ENCODE results near the gene GXYLT2.

The GXYLT2 gene, protein sequence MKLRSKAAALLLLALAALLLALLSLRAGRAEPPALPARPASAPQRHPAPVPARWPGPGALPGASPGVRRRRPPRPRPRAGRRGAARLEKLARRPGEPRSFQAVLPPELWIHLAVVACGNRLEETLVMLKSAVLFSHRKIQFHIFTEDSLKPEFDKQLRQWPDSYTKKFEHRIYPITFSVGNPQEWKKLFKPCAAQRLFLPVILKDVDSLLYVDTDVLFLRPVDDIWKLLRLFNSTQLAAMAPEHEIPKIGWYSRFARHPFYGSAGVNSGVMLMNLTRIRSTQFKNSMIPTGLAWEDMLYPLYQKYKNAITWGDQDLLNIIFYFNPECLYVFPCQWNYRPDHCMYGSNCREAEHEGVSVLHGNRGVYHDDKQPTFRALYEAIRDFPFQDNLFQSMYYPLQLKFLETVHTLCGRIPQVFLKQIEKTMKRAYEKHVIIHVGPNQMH

DNA sequence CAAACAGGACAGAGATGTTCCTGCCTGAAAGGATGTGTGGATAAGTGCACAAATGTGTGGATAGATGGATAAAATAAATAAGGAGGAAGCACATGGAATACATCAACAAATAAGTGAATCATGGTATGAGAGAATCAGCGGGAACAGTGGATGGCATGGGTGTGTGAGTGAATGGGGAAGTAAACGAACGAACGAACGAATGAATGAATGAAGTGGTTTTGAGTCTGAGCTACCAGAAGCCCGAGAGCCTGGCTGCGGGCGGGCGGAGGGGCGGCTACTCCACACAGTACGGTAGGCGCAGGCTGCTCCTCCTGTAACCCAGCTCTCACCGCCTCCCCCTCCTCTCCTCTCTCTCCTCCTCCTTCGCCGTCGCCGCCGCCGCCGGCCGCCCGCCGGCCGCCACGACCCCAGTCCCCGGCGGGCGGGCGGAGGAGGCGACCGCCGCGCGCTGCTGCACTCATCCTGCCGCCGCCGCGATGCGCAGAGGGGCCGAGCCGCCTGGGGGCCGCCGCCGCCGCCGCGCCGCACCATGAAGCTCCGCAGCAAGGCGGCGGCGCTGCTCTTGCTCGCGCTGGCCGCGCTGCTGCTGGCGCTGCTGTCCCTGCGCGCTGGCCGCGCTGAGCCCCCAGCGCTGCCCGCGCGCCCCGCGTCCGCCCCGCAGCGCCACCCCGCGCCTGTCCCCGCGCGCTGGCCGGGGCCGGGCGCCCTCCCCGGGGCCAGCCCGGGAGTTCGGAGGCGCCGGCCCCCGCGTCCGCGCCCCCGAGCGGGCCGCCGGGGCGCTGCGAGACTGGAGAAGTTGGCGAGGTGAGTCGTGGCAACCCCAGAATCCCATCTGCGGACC, at the start of gene GXYLT2:
Gene GXYLT2, plus strand, starts transcription at position 342 of the 841 bp plus-strand sequence. Its CDS starts 188 bp downstream, at position 530.
- peak; percentile 12 to 58 for DNase-seq

DNA sequence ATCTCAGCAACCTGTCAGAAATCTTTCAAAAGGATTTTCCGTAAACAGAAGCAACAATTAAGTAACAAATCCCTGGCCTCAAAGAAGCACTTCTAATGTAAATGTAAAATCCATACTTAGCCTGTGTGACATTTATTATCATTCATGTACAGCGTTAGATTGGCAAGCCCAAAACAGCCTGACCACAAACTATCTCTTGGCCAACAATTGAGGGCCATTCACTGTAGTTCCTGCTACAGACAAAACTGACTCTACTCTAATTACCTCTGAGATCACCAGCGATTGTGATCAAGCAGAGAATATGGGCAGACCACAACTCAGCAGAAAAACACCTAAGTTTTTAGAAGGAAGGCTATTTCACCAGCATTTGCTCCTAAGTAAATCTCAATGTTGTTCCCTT, 48.8 kb upstream of the GXYLT2 start:
- DNase-seq: no peak

DNA sequence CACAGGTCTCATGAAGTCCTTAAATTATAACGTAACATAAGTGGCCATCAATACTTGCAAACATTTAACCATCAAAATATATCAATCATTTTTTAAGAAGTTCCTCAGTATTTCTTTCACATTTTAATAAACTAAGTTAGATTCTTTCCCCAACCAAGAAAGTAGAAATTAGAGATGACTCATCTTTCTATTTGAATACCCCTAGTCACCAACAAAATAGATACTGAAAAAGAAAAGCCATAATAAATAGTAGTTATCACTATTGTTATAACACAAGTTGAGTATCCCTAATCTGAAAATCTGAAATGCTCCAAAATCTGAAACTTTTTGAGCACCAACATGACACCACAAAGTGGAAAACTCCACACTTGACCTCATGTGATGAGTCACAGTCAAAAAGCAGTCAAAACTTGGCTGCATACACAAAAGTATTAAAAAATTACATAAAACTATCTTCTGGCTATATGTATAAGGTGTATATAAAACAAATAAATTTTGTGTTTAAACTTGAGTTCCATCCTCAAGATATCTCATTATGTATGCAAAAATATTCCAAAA, 43.3 kb upstream of the GXYLT2 start:
- DNase-seq: no peak

DNA sequence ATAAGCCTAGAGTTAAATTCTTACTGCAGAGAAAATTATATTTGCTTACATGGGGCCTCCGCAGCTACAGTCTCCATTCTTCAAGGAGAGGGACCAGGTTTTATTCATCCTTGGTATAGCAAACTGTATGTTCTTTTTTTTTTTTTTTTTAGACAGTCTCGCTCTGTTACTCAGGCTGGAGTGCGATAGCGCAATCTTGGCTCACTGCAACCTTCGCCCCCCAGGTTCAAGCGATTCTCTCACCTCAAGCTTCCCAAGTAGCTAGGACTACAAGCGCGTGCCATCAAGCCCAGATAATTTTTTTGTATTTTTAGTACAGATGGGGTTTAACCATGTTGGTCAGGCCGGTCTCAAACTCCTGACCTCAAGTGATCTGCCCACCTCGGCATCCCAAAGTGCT, 41.7 kb upstream of the GXYLT2 start:
- no peak for DNase-seq

DNA sequence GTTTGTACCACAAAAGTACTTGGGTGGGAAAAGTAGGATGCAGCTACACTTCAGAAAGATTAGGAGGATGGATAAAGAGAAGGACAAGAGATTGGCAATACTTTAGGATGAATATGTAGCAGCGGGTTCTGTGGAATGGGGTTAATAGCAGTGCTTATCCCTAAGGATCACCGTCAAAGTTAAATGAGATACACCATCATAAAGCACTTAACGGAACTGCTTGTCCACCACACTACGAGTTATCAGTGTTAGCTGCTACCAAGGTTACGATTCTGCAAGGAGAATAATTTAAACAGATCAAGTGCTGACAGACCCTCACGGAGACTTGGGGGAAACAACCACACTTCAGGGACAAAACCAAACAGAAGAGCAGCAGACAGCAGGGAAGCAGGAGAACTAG, 40.6 kb upstream of the GXYLT2 start:
- no peak for DNase-seq

DNA sequence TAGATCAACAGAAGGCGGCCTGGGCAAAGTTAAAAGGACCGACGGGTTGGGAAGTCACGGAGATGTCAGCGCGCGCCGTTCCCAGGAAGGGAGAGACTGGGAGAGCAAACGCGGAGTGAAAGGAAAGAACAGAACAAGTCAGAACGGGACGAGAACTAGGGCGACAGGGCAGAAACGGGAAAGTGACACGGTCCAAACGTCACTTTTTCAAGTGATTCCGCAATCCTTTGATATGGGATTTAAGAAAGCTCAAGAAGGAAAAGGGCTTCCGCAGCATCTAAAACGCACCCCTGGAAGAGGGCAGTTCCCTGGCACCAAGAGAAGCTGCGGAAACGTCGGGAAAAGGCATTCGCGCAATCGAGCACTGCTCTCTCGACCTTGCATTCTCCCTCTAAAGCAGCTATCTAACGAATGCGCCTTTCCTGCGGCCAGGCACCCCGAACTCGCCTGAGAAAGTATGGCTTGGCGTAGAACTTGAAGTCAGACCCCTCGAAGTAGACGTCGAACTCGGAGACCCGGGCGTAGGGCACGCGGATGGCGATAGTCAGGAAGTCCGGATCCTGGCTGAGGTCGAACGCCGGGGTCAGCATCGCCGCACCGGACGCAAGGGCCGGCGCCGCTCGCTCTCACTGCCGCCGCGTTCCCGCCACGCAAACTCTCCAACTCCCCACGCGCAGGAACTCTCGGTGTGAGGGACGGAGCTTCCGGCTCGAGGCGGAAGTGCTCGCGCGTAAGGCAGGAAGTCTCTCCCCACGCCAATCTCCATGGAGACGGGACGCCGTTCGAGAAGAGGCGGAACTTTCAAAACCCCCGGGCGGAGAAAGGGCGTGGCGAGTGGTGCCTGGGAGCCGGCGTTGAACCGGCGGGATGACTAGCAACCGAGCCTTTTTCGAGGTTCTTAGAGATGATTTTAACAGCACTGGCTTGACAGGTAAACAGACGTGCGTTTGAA, 39.8 kb upstream of the GXYLT2 start, which contains the start of gene SHQ1:
Gene SHQ1, minus strand, starts transcription at position 695 of the 952 bp plus-strand sequence. Its CDS starts 105 bp downstream, at position 590.
- DNase-seq: peak; percentile 89 to 93

DNA sequence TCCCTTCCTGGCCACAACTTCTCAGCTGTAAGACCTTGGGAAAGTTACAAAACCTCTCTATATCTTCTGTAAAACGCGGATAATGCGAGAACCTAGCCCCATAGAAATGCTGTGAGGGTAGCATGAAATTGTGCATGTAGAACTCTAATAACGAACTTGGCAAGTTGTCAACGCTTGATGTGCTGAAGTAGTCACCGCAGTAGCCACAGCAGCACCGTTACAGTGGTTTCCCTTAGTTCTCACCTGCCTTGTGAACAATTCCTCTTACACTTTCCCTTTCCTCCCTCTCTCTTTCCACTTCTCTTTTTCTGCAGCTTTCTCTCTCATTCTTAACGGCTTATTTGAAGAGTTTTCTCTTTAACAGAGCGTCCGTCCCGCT, 39.2 kb upstream of the GXYLT2 start:
- peak in 1 of 2 experiments; percentile 29 for DNase-seq

DNA sequence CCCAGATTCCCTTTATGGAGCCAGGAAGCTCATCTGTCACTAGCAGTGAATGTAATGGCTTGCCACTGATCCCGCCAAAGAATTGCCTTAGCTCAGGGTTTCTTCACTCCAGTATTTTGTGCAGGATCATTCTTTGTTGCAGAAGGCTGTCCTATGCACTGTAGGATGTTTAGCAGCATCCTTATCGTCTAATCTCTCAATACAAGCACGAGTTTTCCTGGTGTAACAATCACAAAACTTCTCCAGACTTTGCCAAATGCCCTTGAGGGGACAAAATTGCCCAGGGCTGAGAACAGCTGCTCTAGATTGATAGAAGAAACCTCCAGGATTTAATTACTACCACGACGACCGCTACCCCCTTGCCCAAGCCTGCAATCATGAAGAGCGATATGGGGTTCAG, 32.8 kb upstream of the GXYLT2 start:
- DNase-seq: no peak

DNA sequence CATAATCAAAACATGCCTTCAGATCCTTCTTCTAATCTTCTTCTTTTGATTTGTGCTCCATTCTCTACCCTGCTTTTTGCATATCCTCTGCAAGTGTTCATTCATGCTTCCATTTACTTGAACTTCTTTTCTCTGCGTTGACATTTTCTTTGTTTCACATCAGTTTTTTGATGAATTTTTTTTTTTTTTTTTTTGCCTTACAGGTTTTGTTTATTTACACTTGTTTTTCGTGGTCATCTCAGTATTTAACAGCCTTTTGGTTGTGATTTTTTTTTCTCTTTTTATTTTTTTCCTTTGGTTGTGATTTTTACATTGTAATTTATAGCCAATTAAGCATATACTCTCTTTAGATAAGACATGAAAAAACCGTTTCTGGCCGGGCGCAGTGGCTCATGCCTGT, 27.8 kb upstream of the GXYLT2 start:
- DNase-seq: no peak

DNA sequence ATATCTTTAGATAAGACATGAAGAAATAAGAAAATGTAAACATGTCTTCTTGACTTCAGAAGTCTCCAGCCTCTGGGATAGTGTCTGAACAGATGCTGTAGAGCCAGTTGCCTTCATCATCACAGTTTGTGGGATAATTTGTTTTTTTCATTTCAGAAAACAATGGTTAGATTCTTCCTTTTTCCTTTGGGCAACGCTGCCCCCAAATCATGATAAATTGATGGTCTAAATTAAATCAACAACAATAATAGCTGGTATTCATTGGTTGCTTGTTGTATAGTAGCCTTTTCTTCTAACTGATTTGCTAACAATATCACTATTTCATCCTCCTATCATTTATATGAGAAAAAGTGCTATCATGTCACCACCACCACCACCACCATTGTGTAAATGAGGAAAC, 27.0 kb upstream of the GXYLT2 start:
- DNase-seq: no peak

DNA sequence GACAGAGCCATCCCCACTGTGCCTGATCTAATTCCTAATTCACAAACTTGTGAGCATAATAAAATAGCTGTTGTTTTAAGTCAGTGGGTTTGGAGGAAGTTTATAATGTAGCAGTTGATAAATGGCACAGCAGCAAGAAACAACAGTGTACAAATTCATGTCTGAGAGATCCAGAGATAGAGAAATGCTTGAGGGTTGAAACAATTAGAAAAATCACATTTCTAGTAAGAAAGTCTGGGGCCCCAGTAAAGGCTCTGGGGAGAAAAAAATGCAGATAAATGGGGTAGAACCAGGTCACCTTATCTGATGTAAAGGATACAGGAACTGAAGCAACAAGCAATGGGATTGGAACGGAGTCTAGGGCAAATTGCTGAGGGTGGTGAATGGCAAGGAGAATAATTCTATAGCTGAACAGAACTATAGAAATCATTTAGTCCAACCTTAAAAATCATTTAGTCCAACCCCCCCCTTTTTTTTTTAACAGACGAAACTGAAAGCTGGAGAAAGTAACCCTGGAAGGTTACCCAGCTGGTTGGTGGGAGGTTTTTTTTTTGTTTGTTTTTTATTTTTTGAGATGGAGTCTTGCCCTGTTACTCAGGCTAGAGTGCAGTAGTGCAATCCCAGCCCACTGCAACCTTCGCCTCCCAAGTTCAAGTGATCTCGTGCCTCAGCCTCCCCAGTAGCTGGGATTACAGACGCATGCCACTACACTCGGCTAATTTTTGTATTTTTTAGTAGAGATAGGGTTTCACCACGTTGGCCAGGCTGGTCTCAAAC, 25.3 kb upstream of the GXYLT2 start:
- no peak for DNase-seq

DNA sequence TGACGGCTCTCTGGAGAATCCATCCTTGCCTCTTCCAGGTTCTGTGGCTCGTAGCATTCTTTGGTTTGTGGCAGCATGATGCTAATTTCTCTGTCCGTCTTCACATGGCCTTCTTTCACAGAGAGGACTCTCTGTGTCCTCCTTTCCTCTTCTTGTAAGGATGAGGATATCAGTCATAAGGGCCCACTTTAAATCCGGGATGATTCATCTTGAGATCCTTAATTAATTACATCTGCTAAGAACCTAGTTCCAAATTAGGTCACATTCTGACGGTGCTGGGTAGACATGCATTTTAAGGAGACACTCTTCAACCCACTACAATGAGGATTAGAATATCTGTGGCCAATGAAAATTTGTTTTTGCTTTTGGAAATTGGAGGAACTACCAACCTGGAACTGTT, 15.7 kb upstream of the GXYLT2 start:
- peak in 1 of 2 experiments; percentile 36 for DNase-seq

DNA sequence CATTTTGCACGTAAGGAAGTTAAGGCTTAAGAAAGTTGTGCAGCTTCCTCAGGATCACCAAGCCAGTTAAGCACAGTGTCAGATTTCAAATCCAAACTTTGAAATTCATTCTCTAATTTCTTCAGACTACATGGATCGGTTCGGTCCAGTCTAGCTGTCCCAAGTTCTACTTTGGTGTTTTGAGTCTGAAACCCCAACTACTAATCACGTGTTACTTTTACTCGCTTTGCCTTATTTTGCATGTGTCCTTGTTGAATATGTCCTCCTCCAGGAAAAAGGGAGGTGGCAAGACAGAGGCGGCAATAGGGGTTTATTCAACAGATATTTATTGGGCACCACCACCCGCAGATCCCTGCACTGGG, 522 bp upstream of the GXYLT2 start:
- DNase-seq: peak in 1 of 2 experiments; percentile 19

DNA sequence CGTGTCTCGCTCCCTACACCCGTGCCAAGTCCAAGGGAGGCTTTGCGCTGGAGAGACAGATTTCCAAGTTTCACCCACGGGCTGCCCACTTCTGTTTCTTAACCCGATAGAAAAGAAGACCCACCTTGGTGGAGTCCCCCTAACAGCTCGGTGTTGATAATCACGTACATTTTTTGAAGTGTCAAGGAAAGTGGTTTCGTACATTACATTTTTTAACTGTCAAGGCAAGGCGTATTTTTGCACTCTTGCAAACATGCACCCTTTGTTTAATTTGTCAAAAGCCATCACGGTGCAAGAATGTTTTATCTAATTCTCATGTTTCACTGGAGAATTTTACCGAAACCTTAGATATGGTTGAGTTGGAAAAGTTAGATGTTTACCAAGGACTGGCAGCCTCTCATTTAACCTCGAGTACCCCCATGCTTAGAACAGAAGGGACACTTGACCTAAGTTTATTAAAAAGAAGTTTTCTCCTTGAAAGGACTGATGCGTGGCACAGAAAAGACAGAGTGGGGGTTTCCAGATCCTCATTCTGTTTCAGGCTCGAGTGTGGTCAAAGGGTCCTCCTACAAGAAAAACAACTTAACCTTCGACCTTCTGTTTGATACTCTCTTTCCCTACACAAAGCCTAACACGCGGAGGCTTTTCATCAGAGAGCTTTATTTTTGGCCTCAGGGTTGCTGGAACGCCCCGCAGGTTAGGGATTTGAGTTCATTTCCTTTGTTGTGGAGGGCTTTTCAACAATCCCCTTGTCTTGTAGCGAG, 882 bp downstream of the GXYLT2 start:
- DNase-seq: peak in 1 of 2 experiments; percentile 13

DNA sequence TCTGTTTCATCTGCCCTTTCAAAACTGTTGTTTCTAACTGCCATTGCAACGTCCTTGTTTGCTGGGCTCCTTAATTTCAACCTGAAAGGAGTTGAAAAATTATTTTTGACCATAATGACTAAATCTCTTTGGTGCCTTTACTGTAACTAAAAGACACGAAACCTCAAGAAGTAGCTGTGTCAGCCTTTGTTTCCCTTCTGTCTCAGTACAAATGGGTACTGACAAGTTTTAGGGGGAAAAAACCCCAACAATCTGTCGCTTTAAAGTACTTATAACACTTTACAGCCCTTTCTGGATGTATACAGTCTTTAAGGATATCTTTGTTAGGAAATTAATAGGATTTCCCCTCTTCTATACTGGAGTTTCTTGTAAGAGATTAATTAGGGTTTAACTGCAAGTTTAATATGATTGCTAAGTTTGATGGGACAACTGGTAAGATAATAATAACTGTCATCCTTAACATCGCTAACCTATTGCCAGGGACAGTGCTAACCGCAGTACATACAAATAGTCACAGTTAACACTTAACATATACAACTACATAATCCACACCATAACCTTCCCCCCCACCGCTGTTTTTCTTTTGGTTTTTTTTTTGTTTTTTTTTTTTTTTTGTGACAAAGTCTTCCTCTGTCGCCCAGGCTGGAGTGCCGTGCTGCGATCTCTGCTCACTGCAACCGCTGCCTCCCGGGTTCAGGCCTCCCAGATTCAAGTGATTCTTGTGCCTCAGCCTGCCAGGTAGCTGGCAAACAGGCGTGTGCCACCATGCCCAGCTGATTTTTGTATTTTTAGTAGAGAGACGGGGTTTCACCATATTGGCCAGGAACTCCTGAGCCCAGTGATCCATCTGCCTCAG, 1.7 kb downstream of the GXYLT2 start:
- no peak for DNase-seq

DNA sequence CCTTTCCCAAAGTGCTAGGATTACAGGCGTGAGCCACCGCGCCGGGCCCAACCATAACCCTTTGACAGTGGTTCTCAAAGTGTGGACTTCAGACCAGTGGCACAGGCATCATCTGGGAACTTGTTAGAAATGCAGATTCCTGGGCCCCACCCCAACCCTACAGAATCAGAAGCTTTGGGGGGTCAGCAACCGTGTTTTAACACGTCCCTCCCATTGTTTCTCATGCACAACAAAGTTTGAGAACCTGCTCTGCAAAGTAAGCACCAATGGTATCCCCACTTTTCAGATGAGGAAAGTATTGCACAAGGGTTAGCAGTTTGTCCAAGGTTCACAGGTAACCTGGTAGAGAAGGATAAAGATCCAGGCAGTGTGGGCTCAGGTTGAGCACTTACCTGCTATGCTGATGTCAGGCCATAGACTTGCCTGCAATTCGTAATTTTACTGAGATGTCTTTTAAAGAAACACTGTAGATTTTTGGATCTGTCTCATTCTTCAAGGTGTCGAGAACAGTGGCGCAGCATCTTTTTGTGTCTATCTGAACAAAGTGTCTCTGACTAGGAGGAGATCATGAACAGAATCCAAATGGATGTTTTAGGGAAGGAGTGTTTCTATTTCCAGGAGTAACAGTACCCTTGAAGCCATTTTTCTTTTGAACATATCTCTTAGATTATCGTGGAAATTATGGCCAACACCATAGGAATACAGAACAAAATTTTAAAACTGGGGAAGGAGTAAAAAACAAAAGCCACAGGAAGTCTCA, 2.5 kb downstream of the GXYLT2 start:
- no peak for DNase-seq

DNA sequence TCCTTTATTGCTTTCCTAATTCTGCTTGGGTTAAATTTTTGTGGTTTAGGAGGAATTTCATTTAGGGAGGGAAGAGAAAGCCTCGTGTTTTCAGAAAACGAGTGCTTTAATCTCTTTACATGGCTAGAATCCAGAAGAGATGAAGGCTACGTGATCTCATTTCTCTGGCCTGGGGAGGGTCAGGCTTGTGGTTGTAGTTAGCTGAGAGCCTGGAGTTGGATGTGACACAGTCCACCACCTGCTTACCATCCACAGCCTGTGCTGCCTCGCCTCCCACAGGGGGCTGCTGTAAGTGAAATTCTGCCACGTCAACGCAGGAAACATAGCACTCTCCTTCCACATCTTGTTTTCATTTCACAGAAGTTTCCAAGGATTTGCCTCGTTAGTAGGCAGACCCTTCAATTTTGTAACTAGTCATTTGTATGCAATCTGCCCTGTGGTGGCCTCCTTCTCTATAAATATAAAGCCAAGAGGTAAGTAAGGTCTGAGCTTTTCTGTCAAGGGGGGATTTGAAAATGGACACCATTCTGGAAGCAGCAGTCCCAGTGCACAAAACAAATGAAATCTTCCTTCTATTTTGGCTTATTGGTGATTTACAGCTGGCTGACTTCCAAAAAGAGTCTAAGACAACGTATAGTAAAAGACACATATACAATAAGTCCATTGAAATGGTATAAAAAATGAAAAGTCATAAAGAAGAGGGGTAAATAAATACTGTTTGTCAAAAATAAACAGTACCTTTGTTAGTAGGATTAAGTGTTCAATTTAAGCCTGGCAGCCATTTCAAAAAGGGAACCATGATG, 3.4 kb downstream of the GXYLT2 start:
- DNase-seq: peak; percentile 3 to 40

All from NCI-H524 (cell line).